GM21390 (cell line): ENCODE results near the gene CORIN.
"Not testable (repeated sequence)": the region's sequence is repeated elsewhere in the genome, so short reads cannot be mapped to it uniquely, and the experiment has no call there.

Source experiments
- ATAC-seq: cut with Tn5 transposase; IDR thresholded peaks from one replicate; pipeline ENCODE4 v1.9.1; 2021; ENCODE audit not compliant: unreplicated experiment

The CORIN gene

GRCh38 chr4:47776353-47776752 lies 61.5 kb downstream of the CORIN start:
- ATAC-seq: no peak

- ATAC-seq: no peak
These were observed 63.8 kb downstream of the CORIN start for GRCh38 chr4:47774079-47774478.

- no peak for ATAC-seq
These were observed 66.8 kb downstream of the CORIN start for GRCh38 chr4:47771020-47771419.

GRCh38 chr4:47767956-47768355 lies 69.9 kb downstream of the CORIN start:
- not testable (repeated sequence) for ATAC-seq

- no peak for ATAC-seq
These were observed 74.6 kb downstream of the CORIN start for GRCh38 chr4:47763279-47763678.

- ATAC-seq: no peak
These were observed 75.2 kb downstream of the CORIN start for GRCh38 chr4:47762376-47763266.

GRCh38 chr4:47753316-47753715 lies 84.6 kb downstream of the CORIN start:
- not testable (repeated sequence) for ATAC-seq

GRCh38 chr4:47752214-47752613 lies 85.7 kb downstream of the CORIN start:
- ATAC-seq: no peak

GRCh38 chr4:47750788-47751187 lies 87.1 kb downstream of the CORIN start:
- ATAC-seq: no peak

GRCh38 chr4:47749858-47750257 lies 88.0 kb downstream of the CORIN start:
- ATAC-seq: no peak

GRCh38 chr4:47749060-47749459 lies 88.8 kb downstream of the CORIN start:
- ATAC-seq: no peak

- no peak for ATAC-seq
These were observed 89.9 kb downstream of the CORIN start for GRCh38 chr4:47747846-47748494.

- ATAC-seq: no peak
These were observed 90.7 kb downstream of the CORIN start for GRCh38 chr4:47747211-47747610.

GRCh38 chr4:47746122-47746521 lies 91.7 kb downstream of the CORIN start:
- ATAC-seq: no peak

GRCh38 chr4:47744843-47745382 lies 93.0 kb downstream of the CORIN start:
- ATAC-seq: no peak

- no peak for ATAC-seq
These were observed 93.6 kb downstream of the CORIN start for GRCh38 chr4:47744253-47744652.

GRCh38 chr4:47741200-47741599 lies 96.7 kb downstream of the CORIN start:
- ATAC-seq: no peak

GRCh38 chr4:47737326-47737725 lies 100.5 kb downstream of the CORIN start:
- no peak for ATAC-seq

- no peak for ATAC-seq
These were observed 101.3 kb downstream of the CORIN start for GRCh38 chr4:47736555-47736954.

- ATAC-seq: no peak
These were observed 101.7 kb downstream of the CORIN start for GRCh38 chr4:47736146-47736545.

- ATAC-seq: no peak
These were observed 104.3 kb downstream of the CORIN start for GRCh38 chr4:47733302-47734175.
